DOHH2 (cell line): Measurements from ENCODE around the gene EVA1C.

Experiments used
- H3F3A ChIP-seq: fragments of 200-600 bp; sonication (generic), shearing (Covaris generic); 2 replicates; pipeline ENCODE4 v1.6.0; 2016; ENCODE audit warnings: antibody characterized with exemption, mild to moderate bottlenecking; ENCODE audit not compliant: control insufficient read depth, insufficient read depth
- H3K27ac ChIP-seq: fragments of 200-600 bp; sonication (generic); 2 replicates; pipeline ENCODE4 v1.5.1; 2014; ENCODE audit warnings: low read depth, mild to moderate bottlenecking, low read length, moderate library complexity
- H3K27me3 ChIP-seq: fragments of 200-600 bp; sonication (generic); 2 replicates; pipeline ENCODE4 v1.6.1; 2014; ENCODE audit warnings: mild to moderate bottlenecking, low read length, mixed read lengths; ENCODE audit not compliant: control insufficient read depth
- H3K36me3 ChIP-seq: fragments of 200-600 bp; sonication (generic); 2 replicates; pipeline ENCODE4 v1.6.1; 2014; ENCODE audit warnings: mild to moderate bottlenecking, low read length, moderate library complexity, mixed read lengths; ENCODE audit not compliant: control insufficient read depth
- H3K4me1 ChIP-seq: fragments of 200-600 bp; sonication (generic); 2 replicates; pipeline ENCODE4 v1.6.1; 2014; ENCODE audit warnings: mild to moderate bottlenecking, low read length, mixed read lengths; ENCODE audit not compliant: control insufficient read depth
- H3K4me2 ChIP-seq: fragments of 200-600 bp; sonication (generic); 2 replicates; pipeline ENCODE4 v1.6.0; 2014; ENCODE audit warnings: mild to moderate bottlenecking, low read length, moderate library complexity
- H3K4me3 ChIP-seq: fragments of 200-600 bp; sonication (generic); 2 replicates; pipeline ENCODE4 v1.5.1; 2014; ENCODE audit warnings: mild to moderate bottlenecking, low read length, mixed read lengths
- H3K79me2 ChIP-seq: fragments of 200-600 bp; sonication (generic); 2 replicates; pipeline ENCODE4 v1.6.1; 2014; ENCODE audit warnings: mild to moderate bottlenecking, low read length, mixed read lengths; ENCODE audit not compliant: control insufficient read depth
- H3K9me2 ChIP-seq: fragments of 200-600 bp; sonication (generic); replicated peaks from 2 replicates; pipeline ENCODE4 v1.6.1; 2014; ENCODE audit warnings: mild to moderate bottlenecking, low read length, mixed read lengths; ENCODE audit not compliant: control insufficient read depth
- H3K9me3 ChIP-seq: fragments of 200-600 bp; sonication (generic); 2 replicates; pipeline ENCODE4 v1.6.1; 2014; ENCODE audit warnings: antibody characterized with exemption, low read length, mixed read lengths; ENCODE audit not compliant: control insufficient read depth, insufficient read depth
- H4K20me1 ChIP-seq: fragments of 200-600 bp; sonication (generic); 2 replicates; pipeline ENCODE4 v1.6.0; 2014; ENCODE audit warnings: low read depth, mild to moderate bottlenecking, antibody characterized with exemption, low read length, moderate library complexity; ENCODE audit not compliant: control insufficient read depth, insufficient read depth
- EZH2phosphoT487 ChIP-seq: fragments of 200-600 bp; sonication (generic); IDR thresholded peaks from 2 replicates; pipeline ENCODE4 v1.6.1; 2017; ENCODE audit warnings: borderline replicate concordance, mild to moderate bottlenecking, antibody characterized with exemption, low read length, moderate library complexity, mixed read lengths
- TF ChIP-seq, protein P1 (sequence below): fragments of 200-600 bp; sonication (generic); IDR thresholded peaks from one replicate; pipeline ENCODE4 v1.5.1; 2014; ENCODE audit warnings: antibody characterized with exemption, mild to moderate bottlenecking, low read depth, low read length; ENCODE audit not compliant: poor library complexity, severe bottlenecking

Gene EVA1C

DNA sequence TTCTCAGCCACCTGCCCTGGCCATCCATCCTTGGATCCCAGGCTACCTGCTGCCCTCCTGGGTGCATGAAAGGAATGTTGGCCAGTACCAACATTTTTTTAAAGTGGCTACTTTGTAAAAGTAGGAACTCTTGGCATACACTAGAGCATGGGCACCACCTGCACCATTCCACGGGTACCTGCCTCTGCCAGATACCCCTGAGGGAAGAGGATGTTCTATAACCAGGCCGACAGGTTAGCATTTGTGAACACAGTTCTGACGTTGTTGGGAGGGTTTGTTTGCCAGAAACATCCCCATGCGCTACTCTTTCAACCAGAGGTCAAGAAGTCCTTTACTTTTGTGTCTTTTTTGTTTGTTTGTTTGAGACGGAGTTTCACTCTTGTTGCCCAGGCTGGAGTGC is 43.0 kb downstream of the EVA1C start:
- no peak for TF ChIP-seq EZH2phosphoT487
- TF ChIP-seq, protein P1, sequence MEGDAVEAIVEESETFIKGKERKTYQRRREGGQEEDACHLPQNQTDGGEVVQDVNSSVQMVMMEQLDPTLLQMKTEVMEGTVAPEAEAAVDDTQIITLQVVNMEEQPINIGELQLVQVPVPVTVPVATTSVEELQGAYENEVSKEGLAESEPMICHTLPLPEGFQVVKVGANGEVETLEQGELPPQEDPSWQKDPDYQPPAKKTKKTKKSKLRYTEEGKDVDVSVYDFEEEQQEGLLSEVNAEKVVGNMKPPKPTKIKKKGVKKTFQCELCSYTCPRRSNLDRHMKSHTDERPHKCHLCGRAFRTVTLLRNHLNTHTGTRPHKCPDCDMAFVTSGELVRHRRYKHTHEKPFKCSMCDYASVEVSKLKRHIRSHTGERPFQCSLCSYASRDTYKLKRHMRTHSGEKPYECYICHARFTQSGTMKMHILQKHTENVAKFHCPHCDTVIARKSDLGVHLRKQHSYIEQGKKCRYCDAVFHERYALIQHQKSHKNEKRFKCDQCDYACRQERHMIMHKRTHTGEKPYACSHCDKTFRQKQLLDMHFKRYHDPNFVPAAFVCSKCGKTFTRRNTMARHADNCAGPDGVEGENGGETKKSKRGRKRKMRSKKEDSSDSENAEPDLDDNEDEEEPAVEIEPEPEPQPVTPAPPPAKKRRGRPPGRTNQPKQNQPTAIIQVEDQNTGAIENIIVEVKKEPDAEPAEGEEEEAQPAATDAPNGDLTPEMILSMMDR, result no peak
- Histone ChIP-seq H3K79me2 (no peaks in the 10 kb centered on the region), H3K27me3 (no peaks in the 10 kb centered on the region; the same call in 1 of the 2 replicates), H3K27ac (no peak overlapping the region), H3K9me3 (no peaks in the 10 kb centered on the region), H3K36me3 (no peaks in the 10 kb centered on the region), H3K4me3 (no peak overlapping the region), H3F3A (no peaks in the 10 kb centered on the region), H3K4me1 (no peaks in the 10 kb centered on the region), H3K9me2 (no peaks in the 10 kb centered on the region), H4K20me1 (no peaks in the 10 kb centered on the region), H3K4me2 (no peak overlapping the region)

DNA sequence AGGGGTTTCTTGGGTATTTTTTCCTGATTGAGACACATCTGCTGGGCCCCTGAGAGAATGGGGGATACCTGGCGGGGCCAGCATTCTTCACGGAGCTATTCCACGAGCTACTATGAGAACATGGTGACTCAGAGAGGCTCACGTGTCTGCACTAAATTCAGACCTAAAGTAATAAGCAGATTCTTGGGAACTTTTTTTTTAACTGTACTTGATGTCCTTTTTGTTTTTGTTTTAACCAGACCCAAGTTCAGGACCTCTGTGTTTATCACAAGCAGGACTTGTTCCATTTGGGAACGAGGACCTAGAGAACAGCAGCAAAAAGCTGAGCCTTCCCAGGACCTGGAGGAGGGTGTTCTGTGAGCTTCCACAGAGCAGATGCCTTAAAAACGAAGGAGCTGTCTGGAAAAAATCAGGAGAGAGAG is 44.0 kb downstream of the EVA1C start:
- Histone ChIP-seq H3K9me3 (no peaks in the 10 kb centered on the region), H3K4me3 (no peak overlapping the region), H3K4me1 (no peaks in the 10 kb centered on the region), H3F3A (no peaks in the 10 kb centered on the region), H3K4me2 (no peak overlapping the region), H3K27me3 (no peaks in the 10 kb centered on the region; the same call in 1 of the 2 replicates), H3K27ac (no peak overlapping the region), H3K9me2 (no peaks in the 10 kb centered on the region), H3K36me3 (no peaks in the 10 kb centered on the region), H3K79me2 (no peaks in the 10 kb centered on the region), H4K20me1 (no peaks in the 10 kb centered on the region)
- TF ChIP-seq, protein P1, result no peak
- no peak for TF ChIP-seq EZH2phosphoT487

DNA sequence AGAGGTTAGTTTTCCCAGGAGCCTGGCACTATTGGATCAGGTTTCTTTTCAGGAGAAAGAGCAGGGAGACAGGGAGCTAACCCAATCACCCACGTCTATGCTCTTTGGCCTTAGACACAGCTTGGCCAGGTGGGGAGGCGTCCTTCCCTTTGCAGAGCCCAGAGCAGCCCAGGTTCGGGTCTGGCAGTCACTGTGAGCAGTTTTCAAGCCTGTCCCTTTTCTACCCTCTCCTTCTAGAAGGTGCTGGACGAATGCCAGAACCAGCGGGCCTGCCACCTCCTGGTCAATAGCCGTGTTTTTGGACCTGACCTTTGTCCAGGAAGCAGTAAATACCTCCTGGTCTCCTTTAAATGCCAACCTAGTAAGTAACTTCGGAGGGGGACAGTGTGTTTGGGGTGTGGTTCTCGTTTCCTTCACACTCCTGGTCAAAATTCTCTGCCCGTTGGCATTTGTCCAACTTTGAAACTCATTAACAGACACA is 44.9 kb downstream of the EVA1C start:
- H4K20me1 ChIP-seq, result no peaks in the 10 kb centered on the region
- H3K9me3 ChIP-seq, result no peaks in the 10 kb centered on the region
- H3K36me3 ChIP-seq, result no peaks in the 10 kb centered on the region
- H3K79me2 ChIP-seq, result no peaks in the 10 kb centered on the region
- no peak overlapping the region for H3K27ac ChIP-seq
- H3K27me3 ChIP-seq, result no peaks in the 10 kb centered on the region; the same call in 1 of the 2 replicates
- no peaks in the 10 kb centered on the region for H3F3A ChIP-seq
- H3K4me3 ChIP-seq, result no peak overlapping the region
- H3K4me2 ChIP-seq, result no peak overlapping the region
- no peaks in the 10 kb centered on the region for H3K4me1 ChIP-seq
- no peaks in the 10 kb centered on the region for H3K9me2 ChIP-seq
- no peak for TF ChIP-seq EZH2phosphoT487
- TF ChIP-seq, protein P1, result no peak

DNA sequence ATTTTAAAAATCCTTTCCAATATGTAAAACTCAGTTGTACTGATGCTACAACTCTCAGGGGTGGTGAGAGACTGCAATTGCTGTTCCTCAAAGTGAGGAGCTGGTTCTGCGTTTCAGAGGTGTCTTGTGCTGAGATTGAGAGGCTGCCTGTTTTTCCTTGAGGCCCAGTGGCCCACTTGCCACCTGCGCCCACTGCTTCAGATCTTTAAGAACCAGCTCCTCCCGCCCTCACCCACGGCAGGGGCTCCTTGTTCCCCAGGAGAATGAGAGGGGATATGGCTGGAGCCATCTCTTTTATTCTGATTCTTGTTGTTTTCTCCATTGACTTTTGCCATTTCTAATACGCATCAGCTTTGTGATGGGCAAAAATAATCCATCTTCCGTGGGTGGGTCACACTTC is 45.5 kb downstream of the EVA1C start:
- H3K79me2 ChIP-seq, result no peaks in the 10 kb centered on the region
- H3K27ac ChIP-seq, result no peak overlapping the region
- no peaks in the 10 kb centered on the region for H3K36me3 ChIP-seq
- no peaks in the 10 kb centered on the region for H3K9me2 ChIP-seq
- TF ChIP-seq, protein P1, result no peak
- TF ChIP-seq EZH2phosphoT487, result no peak
- no peaks in the 10 kb centered on the region for H3F3A ChIP-seq
- H3K4me2 ChIP-seq, result no peak overlapping the region
- no peaks in the 10 kb centered on the region for H4K20me1 ChIP-seq
- H3K4me1 ChIP-seq, result no peaks in the 10 kb centered on the region
- no peaks in the 10 kb centered on the region for H3K9me3 ChIP-seq
- H3K27me3 ChIP-seq, result no peaks in the 10 kb centered on the region; the same call in 1 of the 2 replicates
- no peak overlapping the region for H3K4me3 ChIP-seq
